Upper lobe of right lung (tissue), 1 donor: ENCODE measurements around the gene C22orf31. TPM values are rescaled to one million over a fixed set of nuclear protein-coding genes. Genes with fewer than 3 reads are reported as not detected.
"Not testable (repeated sequence)": the region's sequence is repeated elsewhere in the genome, so short reads cannot be mapped to it uniquely, and the experiment has no call there.

ENCODE experiments used
- ATAC-seq: fragments of 200-7000 bp; cut with Tn5 transposase; one replicate; pipeline ENCODE4 v1.9.1; 2020; ENCODE audit warnings: mild to moderate bottlenecking, moderate library complexity
- DNase-seq: peaks from one replicate; pipeline ENCODE4 v3.0.0-alpha.2; 2020
- H3K27ac ChIP-seq: fragments of 200-600 bp; one replicate; pipeline ENCODE4 v1.8.0; 2022
- H3K27me3 ChIP-seq: fragments of 200-600 bp; one replicate; pipeline ENCODE4 v1.8.0; 2022; ENCODE audit warnings: mild to moderate bottlenecking
- H3K36me3 ChIP-seq: fragments of 200-600 bp; one replicate; pipeline ENCODE4 v1.8.0; 2022
- H3K4me1 ChIP-seq: fragments of 200-600 bp; one replicate; pipeline ENCODE4 v1.8.0; 2022
- H3K4me3 ChIP-seq: fragments of 200-600 bp; one replicate; pipeline ENCODE4 v1.8.0; 2022; ENCODE audit warnings: mild to moderate bottlenecking
- H3K9me3 ChIP-seq: fragments of 200-600 bp; one replicate; pipeline ENCODE4 v1.8.0; 2022
- intact Hi-C: fragments of 100-400 bp; cut with DNase I; formaldehyde crosslinking; loops from one replicate; pipeline ENCODE4 v1.11.0; 2022
- total RNA-seq: library from RNA; stranded (reverse); fragmentation: NEBNext Ultra II Directional; extraction: Animal tissue kit (Norgen Biotek cat#: 25700); gene quantifications from one replicate; pipeline ENCODE4 v1.2.1, GENCODE V29; 2021
- TF ChIP-seq, protein P1 (sequence below): fragments of 200-600 bp; IDR thresholded peaks from one replicate; pipeline ENCODE4 v1.8.0; 2022; ENCODE audit warnings: antibody characterized with exemption
- donor health status: DM: no; HTN: yes; CAD: no; lungs with severe emphysema.

C22orf31 gene
- total RNA-seq, 1 donor from 2014 or later = not detected

DNA sequence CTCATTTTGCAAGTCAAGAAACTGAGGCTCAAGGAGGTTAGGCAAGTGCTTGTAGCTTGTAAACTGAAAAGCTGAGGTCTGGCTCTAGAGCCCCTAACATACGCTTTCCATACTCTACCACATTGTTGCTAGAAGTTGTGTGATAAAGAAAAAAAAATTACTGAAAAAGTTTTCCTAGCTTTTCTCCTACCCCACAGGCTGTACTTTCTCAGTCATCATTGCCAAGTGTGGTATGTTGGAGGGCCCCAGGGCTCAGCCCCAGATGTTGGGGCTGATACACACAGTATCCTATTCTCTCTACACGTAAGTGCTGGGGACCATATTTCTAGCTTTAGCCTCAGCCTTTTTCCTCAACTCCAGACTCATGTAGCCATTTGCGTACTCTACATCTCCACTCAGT, 27.2 kb upstream of the C22orf31 start:
- DNase-seq = no peak
- no peak for ATAC-seq
- no peaks in the 10 kb centered on the region for H3K27me3 ChIP-seq
- no peak overlapping the region for H3K4me3 ChIP-seq
- no peak overlapping the region for H3K27ac ChIP-seq
- H3K4me1 ChIP-seq = peaks cover 18% of the 10 kb centered on the region
- H3K9me3 ChIP-seq = no peaks in the 10 kb centered on the region
- H3K36me3 ChIP-seq = no peaks in the 10 kb centered on the region
- intact Hi-C loops = no loop called here
- TF ChIP-seq, protein P1, sequence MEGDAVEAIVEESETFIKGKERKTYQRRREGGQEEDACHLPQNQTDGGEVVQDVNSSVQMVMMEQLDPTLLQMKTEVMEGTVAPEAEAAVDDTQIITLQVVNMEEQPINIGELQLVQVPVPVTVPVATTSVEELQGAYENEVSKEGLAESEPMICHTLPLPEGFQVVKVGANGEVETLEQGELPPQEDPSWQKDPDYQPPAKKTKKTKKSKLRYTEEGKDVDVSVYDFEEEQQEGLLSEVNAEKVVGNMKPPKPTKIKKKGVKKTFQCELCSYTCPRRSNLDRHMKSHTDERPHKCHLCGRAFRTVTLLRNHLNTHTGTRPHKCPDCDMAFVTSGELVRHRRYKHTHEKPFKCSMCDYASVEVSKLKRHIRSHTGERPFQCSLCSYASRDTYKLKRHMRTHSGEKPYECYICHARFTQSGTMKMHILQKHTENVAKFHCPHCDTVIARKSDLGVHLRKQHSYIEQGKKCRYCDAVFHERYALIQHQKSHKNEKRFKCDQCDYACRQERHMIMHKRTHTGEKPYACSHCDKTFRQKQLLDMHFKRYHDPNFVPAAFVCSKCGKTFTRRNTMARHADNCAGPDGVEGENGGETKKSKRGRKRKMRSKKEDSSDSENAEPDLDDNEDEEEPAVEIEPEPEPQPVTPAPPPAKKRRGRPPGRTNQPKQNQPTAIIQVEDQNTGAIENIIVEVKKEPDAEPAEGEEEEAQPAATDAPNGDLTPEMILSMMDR = no peak

DNA sequence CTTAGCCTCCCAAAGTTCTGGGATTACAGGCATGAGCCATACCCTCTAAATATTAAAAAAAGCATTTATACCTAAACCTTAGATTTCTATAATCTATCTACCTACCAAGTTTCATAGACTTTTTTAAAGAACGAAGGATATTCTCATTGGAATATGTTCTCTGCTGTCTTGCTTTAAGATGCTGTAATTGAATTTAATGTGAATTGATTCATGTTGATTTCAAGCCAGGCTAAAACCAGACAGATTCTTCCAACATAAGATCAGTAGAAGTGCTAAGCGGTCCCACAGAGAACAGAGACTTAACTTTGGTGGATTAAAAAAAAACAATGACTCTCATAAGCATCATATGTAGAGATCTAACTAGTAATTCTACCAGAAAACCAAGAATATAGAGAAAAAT, 25.4 kb upstream of the C22orf31 start:
- Histone ChIP-seq H3K27ac (no peak overlapping the region), H3K36me3 (no peaks in the 10 kb centered on the region), H3K4me1 (peaks cover 25% of the 10 kb centered on the region), H3K27me3 (no peaks in the 10 kb centered on the region), H3K9me3 (no peaks in the 10 kb centered on the region), H3K4me3 (no peak overlapping the region)
- TF ChIP-seq, protein P1 = no peak
- intact Hi-C loops = no loop called here
- ATAC-seq = no peak
- no peak for DNase-seq

DNA sequence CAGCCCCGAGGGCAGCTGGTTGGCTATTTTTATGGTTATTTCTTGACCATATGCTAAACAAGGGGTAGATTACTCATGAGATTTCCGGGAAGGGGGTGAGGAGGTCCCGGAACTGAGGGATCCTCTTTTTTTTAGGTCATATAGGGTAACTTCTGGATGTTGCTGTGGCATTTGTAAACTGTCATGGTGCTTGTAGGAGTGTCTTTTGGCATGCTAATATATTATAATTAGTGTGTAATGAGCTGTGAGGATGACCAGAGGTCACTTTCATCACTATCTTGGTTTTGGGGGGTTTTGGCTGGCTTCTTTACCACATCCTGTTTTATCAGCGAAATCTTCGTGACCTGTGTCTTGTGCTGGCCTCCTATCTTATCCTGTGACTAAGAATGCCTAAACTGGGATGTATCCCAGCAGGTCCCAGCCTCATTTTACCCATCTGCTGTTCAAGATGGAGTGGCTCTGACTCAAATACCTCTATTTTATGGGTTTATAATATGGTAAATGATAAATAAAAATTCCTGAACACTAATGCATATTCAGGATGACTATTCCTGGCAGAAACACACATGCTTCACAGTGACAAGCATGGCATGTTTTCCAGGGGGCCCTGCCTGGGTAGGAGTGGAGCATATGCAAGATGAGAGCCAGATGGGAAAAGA, 22.4 kb upstream of the C22orf31 start:
- H3K4me1 ChIP-seq = peaks cover 34% of the 10 kb centered on the region
- intact Hi-C loops = no loop called here
- H3K4me3 ChIP-seq = no peak overlapping the region
- no peak for ATAC-seq
- H3K9me3 ChIP-seq = no peaks in the 10 kb centered on the region
- H3K36me3 ChIP-seq = no peaks in the 10 kb centered on the region
- DNase-seq = no peak
- TF ChIP-seq, protein P1 = no peak
- peak overlapping the region; percentile 18 for H3K27ac ChIP-seq
- no peaks in the 10 kb centered on the region for H3K27me3 ChIP-seq

DNA sequence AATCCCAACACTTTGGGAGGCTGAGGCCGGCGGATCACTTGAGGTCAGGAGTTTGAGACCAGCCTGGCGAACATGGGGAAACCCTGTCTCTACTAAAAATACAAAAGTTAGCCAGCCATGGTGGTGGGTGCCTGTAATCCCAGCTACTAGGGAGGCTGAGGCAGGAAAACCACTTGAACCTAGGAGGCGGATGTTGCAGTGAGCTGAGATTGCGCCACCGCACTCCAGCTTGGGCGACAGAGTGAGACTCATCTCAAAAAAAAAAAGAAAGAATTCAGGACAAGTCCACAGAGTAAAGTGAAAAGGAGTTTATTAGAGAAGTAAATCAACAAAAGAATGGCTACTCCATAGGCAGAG, 21.9 kb upstream of the C22orf31 start:
- intact Hi-C loops = not testable (repeated sequence)

DNA sequence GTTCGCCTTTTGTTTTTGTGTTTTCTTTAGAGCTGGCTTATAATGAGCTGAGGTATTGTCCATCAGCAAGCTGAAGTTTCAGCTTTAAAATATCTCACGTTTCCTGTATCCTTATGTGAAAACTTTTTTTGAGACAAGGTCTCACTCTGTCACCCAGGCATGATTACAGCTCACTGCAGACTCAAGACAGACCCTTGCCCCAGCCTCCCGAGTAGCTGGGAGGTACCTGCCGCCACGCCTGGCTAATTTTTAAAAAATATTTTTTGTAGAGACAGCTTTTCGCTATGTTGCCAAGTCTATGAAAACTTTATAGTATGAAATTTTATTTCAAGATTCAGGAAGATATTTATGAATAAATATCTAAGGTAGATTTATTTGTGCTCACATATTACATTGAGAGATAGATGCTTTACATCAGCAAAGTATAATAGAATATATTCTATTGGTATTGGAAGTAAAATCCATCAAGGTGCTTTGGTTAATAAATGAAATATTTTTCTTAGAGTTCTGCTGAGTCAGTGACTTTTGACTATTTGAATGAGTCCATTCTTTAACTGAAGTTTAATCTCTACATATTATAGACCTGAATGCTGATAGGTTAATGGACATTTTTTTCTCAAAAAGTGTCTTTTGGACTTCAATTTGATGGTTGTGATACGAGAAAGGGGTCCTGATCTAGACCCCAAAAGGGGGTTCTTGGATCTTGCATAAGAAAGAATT, 21.4 kb upstream of the C22orf31 start:
- H3K27me3 ChIP-seq = no peaks in the 10 kb centered on the region
- intact Hi-C loops = no loop called here
- peaks cover 34% of the 10 kb centered on the region for H3K4me1 ChIP-seq
- H3K9me3 ChIP-seq = no peaks in the 10 kb centered on the region
- ATAC-seq (no peak), DNase-seq (no peak)
- no peaks in the 10 kb centered on the region for H3K36me3 ChIP-seq
- H3K27ac ChIP-seq = peak overlapping the region; percentile 58
- H3K4me3 ChIP-seq = no peak overlapping the region
- TF ChIP-seq, protein P1 = no peak

More for the DNA sequence above, 21.9 kb upstream of the C22orf31 start:
- peaks cover 34% of the 10 kb centered on the region for H3K4me1 ChIP-seq
- H3K27ac ChIP-seq = peak overlapping the region; percentile 58
- not testable (repeated sequence) for ATAC-seq, H3K36me3 ChIP-seq, H3K4me3 ChIP-seq, H3K9me3 ChIP-seq, H3K27me3 ChIP-seq, DNase-seq

DNA sequence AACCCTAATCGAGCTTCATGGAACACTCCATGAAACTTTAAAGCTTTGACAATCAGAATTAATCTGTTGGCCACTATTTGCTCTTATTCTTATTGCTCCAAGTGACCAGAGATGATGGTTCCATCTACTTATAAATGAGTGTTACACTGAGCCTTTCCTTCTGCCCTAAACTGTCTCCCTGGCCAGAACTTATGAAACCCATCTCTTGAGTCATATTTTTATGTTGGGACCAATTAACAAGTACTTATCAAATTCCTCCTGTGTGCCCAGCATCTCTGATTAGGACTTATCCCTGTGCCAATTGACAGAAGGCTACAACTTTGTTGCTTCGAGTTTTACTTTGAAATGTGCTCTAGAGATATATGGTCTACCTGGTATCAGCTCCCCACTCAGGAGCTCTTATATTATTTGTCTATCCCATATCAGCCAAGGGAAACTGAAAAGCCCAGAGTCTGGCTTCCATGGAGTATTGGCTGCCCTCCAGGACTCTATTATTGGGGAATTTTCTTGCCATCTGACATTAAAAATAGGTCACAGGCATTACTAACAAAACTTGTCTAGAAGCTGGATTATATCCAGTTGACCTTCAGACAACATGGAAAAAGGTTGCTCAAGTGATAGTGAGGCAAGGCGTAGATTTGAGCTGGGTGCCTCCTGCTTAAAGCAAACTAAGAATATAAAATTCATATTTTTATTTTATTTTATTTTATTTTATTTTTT, 20.0 kb upstream of the C22orf31 start:
- H3K9me3 ChIP-seq = no peaks in the 10 kb centered on the region
- peaks cover 34% of the 10 kb centered on the region for H3K4me1 ChIP-seq
- H3K27me3 ChIP-seq = no peaks in the 10 kb centered on the region
- peak overlapping the region; percentile 43 for H3K27ac ChIP-seq
- H3K36me3 ChIP-seq = no peaks in the 10 kb centered on the region
- H3K4me3 ChIP-seq = no peak overlapping the region
- no peak for DNase-seq
- intact Hi-C loops = no loop called here
- TF ChIP-seq, protein P1 = no peak
- ATAC-seq = no peak
